NCI-H2171 (cell line): ENCODE data around the gene ASTN2.
A peak's percentile ranks its signal among the peaks of the same experiment; 100 is the strongest.

ENCODE experiments used
- DNase-seq: peaks from one replicate; lab custom pipeline; 2025; lab: John Stamatoyannopoulos, UW

ASTN2 gene

DNA sequence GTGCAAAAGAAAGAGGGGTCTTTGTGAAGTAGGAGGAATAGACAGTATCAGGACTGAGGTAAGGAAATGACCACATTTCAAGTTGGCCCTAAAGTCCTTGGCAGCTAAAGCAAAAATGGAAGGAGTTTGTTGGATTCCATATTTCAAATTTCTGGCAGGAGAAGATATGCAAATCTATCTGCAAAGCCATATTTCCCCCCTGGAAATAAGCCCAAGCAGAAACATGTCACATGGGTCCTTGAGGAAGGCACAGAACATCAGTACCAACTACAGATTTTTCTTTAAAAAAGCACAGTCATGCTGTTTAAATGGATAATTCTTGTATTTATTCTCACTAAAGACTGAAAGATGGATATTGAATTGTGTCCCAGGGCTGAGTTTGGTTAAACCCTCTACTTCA lies 404.8 kb downstream of the ASTN2 start:
- DNase-seq = no peak

DNA sequence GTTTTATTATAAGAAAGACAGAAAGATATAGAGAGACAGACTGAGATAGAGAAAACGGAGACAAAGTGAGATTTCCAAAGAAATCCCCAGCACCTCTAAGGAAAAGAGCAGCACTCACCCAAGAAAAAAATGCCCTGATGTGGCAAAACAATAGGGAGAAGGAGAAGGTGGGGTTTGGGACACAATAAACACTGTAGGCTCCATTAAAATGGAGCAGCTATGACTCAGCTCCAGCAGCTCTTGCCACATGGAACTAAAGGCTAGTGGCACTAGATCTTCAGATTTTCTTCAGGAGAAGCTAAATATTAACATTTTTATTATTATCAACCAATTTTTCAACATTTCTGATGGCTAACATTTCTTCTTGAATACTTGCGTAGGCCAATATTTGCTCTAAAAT lies 406.0 kb downstream of the ASTN2 start:
- DNase-seq = no peak

DNA sequence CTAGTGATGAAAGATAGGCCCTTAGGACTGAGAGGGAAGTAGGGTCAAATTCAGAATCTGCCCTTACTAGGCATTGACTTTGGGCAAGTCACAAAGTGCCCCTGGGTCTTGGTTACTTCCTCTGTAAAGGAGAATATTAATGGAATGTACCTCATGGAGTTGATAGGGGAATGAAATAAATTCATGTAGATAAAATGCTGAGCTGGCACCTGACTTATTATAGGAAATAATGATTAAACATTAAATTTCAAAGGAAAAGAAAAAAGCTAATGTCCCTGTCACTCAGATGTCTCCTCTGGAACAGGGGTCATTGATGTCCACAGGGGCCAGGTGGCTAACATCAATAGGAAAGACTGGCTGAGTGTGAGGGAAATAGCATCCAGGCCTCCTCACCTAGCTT lies 406.4 kb downstream of the ASTN2 start:
- no peak for DNase-seq

DNA sequence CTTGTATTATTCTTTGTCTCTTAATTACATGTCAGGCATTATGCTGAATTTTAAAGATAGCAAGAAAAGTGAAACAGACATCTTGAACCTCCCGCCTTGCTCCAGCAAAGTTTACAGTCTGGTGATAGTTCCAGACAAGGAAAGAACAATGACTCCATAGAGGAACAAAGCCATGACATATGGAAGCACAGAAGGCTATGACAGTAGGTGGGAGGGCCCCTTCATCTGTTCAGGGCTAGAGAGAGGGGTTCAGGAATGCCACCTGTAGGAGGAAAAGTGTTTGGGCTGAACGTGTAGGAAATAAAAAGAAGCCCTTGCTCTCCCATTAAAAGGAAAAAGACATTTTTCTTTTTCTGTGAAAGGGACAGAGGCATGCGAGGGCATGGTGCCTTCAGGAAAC lies 412.2 kb downstream of the ASTN2 start:
- no peak for DNase-seq

DNA sequence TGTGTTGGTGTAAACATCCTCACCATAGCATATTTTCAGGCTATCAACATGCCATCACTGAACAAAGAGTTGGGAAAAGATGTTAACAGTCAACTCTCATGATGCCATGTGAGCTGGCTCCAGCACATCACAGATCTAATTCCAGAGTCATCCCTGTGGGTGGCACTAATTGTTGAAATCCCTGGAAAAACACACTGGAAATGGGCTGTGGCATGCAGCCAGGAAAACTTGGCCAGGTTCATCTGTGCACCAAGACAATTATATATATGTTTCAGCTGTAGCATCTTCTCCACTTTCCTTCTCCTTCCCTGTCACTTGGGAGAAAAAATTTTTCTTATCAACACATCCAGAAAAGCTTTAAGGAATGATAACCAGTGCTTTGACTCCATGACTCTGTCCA lies 414.0 kb downstream of the ASTN2 start:
- no peak for DNase-seq

DNA sequence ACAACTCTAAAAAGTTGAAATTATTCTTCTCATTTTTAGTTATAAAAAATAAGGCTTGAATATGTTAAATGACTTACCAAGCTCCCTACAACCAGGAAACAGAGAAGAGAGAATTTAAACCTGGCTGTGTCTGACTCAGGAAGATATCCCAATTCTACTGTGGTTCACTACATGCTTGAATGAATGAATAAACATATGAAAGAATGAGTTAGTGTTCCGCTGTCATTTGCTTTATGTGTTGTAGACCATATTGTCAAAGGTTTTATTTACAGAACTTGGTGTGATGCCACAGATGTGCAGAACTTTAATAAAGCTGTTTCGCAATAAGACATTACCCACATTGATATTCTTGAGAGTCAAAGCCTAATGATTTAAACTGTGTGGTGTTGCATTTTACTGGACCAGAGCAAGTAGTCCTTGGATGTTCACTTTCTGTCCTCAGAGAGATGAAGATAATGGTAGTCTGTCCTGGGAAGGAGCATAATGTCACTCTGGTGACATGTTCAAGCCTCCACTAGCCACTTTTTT lies 414.6 kb downstream of the ASTN2 start:
- no peak for DNase-seq

DNA sequence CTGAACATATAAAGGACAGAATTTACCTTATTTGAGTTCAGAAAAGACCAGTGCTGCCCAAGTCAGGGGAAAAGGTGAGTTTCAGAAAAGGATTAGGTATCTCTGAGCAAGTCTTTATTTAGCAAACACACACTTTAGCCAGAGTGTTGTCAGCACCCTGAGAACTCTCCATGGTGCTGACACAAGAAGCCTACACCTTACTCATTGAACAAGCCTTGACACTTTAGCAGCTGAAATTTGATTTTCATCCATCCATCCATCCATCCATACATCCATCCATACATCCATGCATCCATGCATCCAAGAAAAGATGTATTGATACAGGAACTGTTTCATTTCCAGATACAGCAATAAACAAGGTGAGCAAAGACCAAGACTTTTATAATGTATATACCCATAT lies 416.6 kb downstream of the ASTN2 start:
- no peak for DNase-seq

DNA sequence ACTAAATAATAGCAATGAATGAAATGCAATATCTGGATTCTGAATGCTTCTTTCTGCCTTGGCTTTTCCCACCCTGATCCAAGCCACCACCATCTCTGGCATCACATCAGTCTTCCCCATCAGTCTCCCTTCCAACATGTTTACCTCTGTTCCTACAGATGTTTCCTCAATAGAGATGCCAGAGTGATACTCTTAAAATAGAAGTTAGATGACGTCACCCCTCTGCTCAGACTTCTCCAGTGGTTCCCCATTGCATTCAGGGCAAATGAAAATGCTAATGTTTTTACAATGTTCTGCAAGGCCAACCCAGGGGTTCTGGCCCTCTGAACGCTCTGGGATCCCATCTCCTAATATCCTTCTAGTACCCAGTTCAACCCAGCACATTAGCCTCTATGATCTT lies 422.0 kb downstream of the ASTN2 start:
- no peak for DNase-seq

DNA sequence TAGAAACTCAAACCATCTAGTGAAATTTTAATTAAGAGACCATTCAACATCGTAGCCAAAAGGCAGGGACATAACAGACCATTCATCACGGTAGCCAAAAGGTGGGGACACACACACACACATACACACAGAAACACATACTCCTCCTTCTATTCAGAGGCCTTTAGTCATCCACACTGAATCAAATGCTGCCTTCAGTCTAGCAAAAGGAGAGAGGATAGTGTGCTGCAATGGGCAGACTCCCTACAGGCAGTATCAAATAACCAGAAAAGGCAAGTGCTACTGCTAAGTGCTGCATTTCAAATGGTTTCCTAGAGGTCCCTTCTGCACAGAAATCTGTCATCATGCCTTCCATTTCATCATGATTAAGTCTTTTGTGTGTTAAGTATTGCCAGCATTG lies 423.8 kb downstream of the ASTN2 start:
- DNase-seq = no peak

DNA sequence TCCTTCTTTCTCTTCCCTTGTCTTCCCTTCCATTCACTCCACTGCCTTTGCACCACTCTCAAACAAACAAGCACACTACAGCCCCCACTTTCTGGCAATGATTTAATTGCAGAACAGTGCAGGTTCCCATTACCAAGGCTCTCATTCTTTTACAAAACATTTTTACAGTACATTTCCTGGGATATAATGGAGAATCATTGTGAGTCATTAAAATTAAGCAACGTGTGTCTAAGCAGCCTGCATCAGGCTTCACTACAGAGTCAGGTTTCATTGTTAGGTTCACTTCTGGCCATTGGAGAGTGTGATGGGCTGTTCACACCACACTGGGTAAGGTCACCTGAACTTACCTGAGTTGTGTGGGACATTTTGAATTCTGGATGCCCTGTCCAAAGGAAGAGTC lies 424.3 kb downstream of the ASTN2 start:
- no peak for DNase-seq

DNA sequence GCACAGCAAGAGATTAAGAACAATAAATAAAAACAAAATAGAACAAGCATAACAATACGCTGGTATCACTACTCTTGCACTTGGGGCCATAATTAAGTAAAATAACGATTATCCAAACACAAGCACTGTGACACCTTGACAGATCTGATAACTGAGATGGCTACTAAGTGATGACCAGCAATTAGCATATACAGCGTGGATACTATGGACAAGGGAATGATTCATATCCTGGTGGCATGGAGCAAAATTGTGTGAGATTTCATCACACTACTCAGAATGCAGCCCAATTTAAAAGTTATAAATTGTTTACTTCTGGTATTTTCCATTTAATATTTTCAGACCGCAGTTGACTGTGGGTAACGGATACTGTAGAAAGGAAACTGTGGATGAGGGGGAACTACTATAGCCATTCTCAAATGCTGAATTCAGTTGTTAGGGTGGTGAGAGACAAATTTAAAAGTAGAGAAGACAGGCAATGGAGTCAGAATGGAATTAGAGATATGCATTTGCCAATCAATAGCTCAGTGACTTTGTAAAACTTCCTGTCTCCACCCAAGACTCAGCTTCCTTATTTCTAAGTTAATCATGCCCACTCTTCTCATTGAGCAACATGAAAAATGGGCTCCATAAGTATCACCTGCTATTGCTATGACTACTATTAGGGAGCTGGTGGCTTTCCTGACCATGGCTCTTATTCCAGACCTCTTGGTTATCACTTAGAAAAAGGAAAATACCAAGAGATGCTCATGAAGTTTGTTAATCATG lies 427.0 kb downstream of the ASTN2 start:
- no peak for DNase-seq

DNA sequence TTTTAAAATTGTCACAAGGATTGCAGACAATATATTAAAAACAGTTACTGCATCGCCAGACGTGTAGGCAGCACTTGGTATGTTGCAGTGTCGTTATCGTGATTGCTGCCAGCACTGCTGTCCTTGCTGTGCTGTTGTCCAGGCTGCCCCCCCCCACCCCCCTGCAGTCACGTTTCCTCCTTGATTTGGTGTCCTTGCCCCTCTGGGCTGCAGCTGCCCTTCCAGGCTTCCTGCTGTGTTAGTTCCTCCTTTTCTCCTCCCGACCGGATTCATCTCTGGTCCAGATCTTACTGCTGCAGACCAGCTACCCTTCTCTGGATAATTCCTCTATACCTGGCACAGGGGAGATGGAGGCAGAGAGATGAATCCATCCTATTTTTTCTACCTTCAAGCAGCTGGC lies 428.8 kb downstream of the ASTN2 start:
- no peak for DNase-seq

DNA sequence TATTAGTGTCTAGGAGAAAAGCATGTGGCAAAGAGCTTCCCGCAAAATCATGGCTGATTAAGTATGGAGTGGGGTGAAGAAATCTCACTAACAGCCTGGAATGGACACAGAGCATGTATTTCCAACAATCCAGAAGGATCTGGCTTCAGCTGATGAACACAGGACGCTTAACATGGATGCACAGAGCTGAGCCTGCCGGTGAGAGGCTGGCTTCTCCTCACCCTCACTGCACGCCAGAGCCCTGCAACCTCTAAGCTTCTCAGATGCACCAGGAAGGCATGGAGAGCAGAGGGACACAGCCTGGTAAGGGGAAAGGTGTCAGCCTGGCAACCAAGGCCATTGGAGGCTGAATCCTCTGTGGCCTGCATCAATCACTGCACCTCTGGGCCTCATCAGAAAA lies 429.3 kb downstream of the ASTN2 start:
- DNase-seq = no peak

DNA sequence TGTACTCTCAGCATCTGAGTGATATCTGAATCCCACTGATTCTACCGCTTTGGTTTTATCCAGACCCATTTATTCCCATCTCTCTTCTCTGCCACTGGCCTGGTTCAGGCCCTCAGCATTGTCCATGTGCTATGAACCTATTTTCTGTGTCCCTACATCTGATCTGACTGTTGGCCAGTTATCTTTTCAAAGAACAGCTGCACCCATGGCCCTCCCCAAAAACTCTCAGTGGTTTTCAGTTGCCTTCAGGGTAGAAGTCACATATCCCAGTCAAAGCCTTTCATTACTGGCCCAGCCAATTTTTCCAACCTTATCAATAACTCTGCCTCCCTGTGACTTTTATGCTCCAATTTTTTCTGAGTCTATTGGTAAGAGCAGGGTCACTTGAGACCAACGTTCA lies 430.7 kb downstream of the ASTN2 start:
- DNase-seq = no peak

DNA sequence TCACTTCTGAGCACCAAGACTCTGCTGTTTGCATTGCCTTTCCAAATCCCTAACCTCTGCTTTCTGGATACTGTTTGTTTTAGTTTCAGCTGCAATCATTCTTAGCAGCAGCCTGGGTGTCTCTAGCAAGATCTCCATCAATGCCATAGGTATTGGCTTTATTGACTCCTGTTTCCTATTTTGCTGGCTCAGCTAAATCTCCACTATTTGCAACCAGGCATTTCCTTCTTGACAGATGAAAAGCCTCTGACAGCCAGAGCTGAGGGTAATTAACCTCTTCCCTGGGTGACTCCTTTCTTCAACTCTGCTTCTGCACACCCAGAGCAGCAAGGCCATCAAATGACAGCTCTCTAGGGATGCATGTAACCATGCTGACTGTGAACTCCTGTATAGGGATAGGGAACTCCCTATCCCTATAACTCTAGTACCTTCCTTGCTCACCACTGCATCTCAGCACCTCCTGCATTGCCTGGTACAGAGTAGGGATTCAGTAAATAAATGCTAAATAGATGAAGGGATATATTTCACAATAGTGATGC lies 434.2 kb downstream of the ASTN2 start:
- no peak for DNase-seq

DNA sequence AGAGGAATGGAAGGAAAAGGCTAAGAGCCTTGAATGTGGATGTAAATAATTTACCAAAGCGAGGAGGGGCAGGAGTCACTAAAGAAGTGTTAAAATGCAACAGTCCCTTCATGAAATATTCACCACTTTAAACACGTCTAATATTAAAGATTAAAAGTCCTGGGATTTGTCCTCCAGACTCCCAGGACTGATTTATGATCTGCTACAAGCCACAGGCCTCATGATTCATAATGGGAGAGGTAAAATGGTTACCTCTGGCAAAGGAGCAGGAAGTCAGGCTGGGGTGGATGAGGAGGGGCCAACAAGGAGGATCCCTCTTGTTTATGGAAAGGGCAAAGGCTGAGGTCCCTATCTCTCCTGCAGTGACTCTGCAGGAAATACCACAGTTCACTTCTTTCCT lies 435.4 kb downstream of the ASTN2 start:
- no peak for DNase-seq

DNA sequence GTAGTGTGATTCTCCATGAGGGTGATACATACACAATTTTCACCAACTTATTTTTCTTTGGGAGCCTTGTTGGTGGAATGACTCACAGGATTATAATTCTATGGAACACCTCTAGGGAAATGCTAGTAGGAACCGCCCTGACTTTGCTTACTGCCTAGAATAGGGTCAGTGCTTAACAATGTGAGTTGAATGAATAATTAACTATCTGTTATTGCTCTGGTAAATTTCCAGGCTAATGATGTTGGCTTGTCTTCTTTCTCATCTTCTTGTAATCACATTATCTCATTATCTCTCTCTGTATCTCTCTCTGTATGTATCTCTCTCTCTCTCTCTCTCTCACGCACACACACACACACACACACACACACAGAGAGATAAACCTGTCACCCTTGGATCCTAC lies 436.7 kb downstream of the ASTN2 start:
- no peak for DNase-seq

DNA sequence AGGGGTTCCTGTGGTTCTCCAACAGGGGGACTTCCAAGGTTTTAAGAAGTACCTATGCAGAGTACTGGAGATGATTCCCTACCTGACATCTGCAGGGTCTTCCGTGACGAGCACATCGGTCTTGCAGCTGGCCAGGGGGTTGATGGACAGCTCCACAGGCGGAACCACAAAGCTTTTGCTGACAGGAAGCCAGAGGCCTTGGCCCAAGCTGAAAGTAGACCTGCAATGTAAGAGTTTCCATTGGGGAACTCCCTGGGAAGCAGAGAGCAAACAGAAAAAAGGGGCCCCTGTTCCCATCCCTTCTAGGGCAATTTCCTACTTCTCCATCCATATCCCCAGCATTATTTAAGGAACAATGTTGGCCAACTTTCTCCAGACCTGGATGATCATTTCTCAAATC lies 439.7 kb downstream of the ASTN2 start:
- DNase-seq = no peak

DNA sequence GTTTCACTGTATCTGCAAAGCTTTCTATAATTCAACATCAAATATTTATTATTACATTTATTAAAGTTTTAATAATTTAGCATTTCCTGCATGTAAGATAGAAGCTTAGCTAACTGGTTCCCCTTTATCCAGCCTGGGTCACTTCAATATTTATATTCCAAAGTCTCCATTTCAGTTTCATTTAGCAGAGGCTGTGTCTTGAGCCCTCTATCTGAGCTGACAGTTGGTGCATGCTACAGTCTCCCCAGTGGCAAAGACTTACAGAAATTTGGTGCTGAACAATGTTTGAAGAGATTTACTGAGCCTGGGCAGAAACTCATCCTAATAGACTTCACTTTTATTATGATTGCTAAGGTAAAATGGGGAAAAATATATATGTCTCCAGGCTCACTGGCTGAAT lies 448.7 kb downstream of the ASTN2 start:
- DNase-seq = no peak

DNA sequence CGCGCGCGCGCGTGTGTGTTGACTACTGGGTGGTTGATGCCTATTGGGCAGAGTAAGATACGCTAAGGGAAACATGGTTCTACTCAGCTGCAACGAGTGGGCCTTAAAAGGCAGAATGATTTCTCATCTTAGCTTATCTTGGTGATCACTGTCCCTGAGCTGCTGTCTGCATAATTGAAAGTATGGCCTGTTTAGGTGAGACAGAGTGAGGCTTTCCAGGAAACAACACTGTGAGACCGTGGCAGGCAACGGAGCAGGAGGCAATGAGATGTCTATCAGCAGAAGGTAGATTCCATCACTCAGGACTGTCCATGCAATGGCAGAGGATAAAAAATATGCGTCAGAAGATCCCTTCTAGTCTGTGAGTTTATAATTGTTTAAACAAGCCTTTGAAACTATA lies 450.6 kb downstream of the ASTN2 start:
- DNase-seq = no peak

DNA sequence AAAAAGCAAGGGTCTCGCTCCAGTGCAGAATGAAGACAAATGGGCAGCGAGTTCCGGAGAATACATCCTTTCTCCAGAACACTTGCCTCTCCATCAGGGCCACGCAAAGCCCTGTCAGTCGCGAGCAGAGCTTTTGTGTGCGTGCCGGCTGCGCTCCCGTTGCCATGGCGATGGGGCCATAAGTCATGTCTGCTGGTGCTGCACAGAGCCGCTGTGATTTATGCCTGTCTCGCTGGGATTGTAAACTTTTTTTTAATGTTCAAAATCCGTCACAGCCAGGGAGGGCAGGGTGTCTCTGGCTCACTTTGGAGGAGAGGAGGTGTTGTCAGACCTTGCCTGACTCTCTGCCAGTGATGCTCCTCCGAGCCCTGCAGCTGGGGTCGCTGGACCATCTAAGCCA lies 455.0 kb downstream of the ASTN2 start:
- peak; percentile 57 for DNase-seq

DNA sequence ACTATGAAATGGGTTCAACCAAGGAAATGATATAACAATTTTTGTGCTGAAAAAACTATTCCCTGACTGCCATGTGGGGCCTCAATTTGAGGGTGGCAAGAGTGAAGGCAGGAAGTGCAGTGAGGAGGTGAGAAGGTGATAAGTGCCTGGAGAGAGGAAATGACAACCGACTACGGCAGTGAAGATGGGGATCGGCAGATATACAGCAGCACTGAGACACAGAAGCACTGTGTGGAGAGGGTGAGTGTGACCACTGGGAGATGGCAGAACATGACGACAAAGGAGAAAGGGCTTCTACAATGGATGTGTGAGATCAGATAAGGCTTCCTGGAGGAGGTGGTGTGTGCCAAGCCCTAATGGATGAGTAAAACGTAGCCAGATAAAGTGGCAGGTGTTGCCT lies 456.0 kb downstream of the ASTN2 start:
- DNase-seq = no peak

DNA sequence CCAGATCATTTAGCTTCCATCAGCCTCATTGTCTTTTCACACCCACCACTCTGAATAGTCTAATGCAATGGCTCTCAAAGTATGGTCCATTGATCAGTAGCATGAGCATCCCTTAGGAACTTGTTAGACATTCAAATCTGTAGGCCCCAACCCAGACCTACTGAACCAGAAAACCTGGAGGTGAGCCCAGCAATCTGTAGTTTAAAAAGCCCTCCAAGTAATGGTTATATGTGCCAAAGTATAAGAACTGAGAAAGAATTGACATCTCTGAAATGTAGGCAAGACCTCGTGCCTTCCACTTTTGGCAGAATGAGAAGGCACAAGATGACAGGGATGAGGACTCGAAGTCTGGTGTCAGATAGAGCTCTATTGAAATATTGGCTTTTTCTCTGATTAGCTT lies 460.1 kb downstream of the ASTN2 start:
- DNase-seq = no peak

DNA sequence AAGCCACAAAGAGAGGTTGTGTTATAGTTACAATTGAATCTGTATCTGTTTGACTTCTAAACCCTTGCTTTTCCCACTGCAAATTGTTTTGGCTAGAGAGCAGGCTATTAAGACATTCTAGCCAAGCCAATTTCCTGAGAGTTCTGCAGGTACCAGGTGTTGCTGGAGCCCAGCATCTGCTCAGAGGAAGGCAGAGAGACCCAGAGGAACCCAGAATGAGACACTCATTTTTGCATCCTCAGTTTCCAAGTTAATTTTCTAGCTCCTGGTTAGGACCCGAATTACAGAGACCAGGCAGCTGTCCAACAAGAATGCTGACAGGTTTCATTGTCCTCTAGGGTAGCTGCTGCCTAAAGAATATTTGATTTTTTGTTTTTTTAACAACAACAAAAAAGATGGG lies 461.6 kb downstream of the ASTN2 start:
- DNase-seq = no peak
